A673 (cell line): ENCODE results near the gene TBCEL. TPM values are rescaled to one million over a fixed set of nuclear protein-coding genes. Genes with fewer than 3 reads are reported as not detected.

Source experiments
- BruUV-seq: library from RNA; stranded (reverse); fragments of 400-500 nt; replicated peaks from 2 replicates; lab custom pipeline; 2021; lab: Mats Ljungman, UMichigan
- CTCF ChIA-PET: fragments of 300-600 bp; sonication (Branson Sonifier 250); formaldehyde crosslinking; loops from one replicate; lab custom pipeline; 2022; ENCODE audit warnings: antibody characterized with exemption; lab: Charles Lee
- POLR2A ChIA-PET: fragments of 300-600 bp; sonication (Branson Sonifier 250); formaldehyde crosslinking; loops from one replicate; lab custom pipeline; 2022; ENCODE audit warnings: antibody characterized with exemption; ENCODE audit not compliant: low non-redundant PET; lab: Charles Lee
- DNase-seq: peaks from one replicate; pipeline ENCODE4 v3.0.0-alpha.2; 2015; ENCODE audit warnings: low spot score
- H3K27ac ChIP-seq: fragments of 200-600 bp; sonication (generic); 2 replicates; pipeline ENCODE4 v1.5.1; 2016; ENCODE audit warnings: mixed run types, low read depth, mild to moderate bottlenecking, mixed read lengths, antibody characterized with exemption, low read length; ENCODE audit not compliant: poor library complexity, severe bottlenecking
- H3K27me3 ChIP-seq: fragments of 200-600 bp; sonication (generic); replicated peaks from 2 replicates; pipeline ENCODE4 v1.6.1; 2017; ENCODE audit warnings: mixed run types, low read depth, mild to moderate bottlenecking, mixed read lengths, antibody characterized with exemption, low read length; ENCODE audit not compliant: insufficient read depth, poor library complexity
- H3K36me3 ChIP-seq: fragments of 200-600 bp; sonication (generic); 2 replicates; pipeline ENCODE4 v1.6.1; 2016; ENCODE audit warnings: mixed run types, mild to moderate bottlenecking, mixed read lengths, antibody characterized with exemption, low read length; ENCODE audit not compliant: insufficient read depth, poor library complexity, severe bottlenecking
- H3K4me1 ChIP-seq: fragments of 200-600 bp; sonication (generic); 2 replicates; pipeline ENCODE4 v1.6.1; 2017; ENCODE audit warnings: mixed run types, mild to moderate bottlenecking, mixed read lengths, antibody characterized with exemption, low read length; ENCODE audit not compliant: insufficient read depth, poor library complexity, severe bottlenecking
- H3K4me3 ChIP-seq: fragments of 200-600 bp; sonication (generic); 2 replicates; pipeline ENCODE4 v1.5.1; 2016; ENCODE audit warnings: low read depth, mixed run types, mild to moderate bottlenecking, mixed read lengths, low read length; ENCODE audit not compliant: poor library complexity, severe bottlenecking
- H3K9me3 ChIP-seq: fragments of 200-600 bp; sonication (generic); 2 replicates; pipeline ENCODE4 v1.6.1; 2016; ENCODE audit warnings: mixed run types, low read depth, mild to moderate bottlenecking, mixed read lengths, antibody characterized with exemption, low read length; ENCODE audit not compliant: poor library complexity, severe bottlenecking
- EZH2 ChIP-seq: fragments of 200-600 bp; sonication (generic); IDR thresholded peaks from 2 replicates; pipeline ENCODE4 v1.6.1; 2017; ENCODE audit warnings: borderline replicate concordance, low read depth, mild to moderate bottlenecking, mixed read lengths, antibody characterized with exemption, low read length; ENCODE audit not compliant: poor library complexity, severe bottlenecking
- intact Hi-C: fragments of 100-400 bp; cut with micrococcal nuclease; formaldehyde crosslinking; loops from one replicate; pipeline ENCODE4 v1.10.0; 2022; ENCODE audit not compliant: unreplicated experiment
- total RNA-seq: library from RNA; stranded (reverse); gene quantifications from 2 replicates; pipeline ENCODE4 v1.2.3, GENCODE V29; 2021
- TF ChIP-seq, protein P1 (sequence below): fragments of 300-800, 200-600 bp; sonication (generic); conservative IDR thresholded peaks from 2 replicates; pipeline ENCODE4 v1.5.1; 2017; ENCODE audit warnings: low read depth, mild to moderate bottlenecking, antibody characterized with exemption, low read length, moderate library complexity, mixed read lengths

Gene TBCEL
- total RNA-seq, 1 experiment from 2014 or later: 22.4 TPM

DNA sequence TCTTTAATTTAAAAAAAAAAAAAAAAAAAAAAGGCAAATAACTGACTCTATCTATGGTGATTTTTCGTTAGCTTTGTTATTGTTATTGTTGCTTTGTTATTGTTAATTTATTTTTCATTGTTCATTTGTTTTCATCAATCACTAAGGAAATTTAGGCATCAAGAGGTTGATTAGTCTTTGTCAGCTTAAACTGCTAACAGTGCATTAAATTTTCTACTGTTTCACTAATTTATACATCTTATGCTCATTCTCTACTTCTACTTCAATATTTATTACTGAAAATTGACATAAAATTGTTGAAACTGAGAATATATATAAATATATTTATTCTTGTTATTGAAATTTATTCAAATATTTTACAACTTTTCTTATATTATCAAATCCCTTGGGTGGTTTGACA lies 24.0 kb downstream of the TBCEL start:
- Histone ChIP-seq H3K36me3 (no peaks in the 10 kb centered on the region), H3K27me3 (no peaks in the 10 kb centered on the region), H3K27ac (no peak overlapping the region), H3K4me3 (no peak overlapping the region), H3K4me1 (no peaks in the 10 kb centered on the region), H3K9me3 (no peaks in the 10 kb centered on the region)
- TF ChIP-seq EZH2: no peak
- TF ChIP-seq, protein P1, sequence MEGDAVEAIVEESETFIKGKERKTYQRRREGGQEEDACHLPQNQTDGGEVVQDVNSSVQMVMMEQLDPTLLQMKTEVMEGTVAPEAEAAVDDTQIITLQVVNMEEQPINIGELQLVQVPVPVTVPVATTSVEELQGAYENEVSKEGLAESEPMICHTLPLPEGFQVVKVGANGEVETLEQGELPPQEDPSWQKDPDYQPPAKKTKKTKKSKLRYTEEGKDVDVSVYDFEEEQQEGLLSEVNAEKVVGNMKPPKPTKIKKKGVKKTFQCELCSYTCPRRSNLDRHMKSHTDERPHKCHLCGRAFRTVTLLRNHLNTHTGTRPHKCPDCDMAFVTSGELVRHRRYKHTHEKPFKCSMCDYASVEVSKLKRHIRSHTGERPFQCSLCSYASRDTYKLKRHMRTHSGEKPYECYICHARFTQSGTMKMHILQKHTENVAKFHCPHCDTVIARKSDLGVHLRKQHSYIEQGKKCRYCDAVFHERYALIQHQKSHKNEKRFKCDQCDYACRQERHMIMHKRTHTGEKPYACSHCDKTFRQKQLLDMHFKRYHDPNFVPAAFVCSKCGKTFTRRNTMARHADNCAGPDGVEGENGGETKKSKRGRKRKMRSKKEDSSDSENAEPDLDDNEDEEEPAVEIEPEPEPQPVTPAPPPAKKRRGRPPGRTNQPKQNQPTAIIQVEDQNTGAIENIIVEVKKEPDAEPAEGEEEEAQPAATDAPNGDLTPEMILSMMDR: no peak
- BruUV-seq: no TSS peak
- POLR2A ChIA-PET: no interaction called here
- intact Hi-C loops: no loop called here
- DNase-seq: no peak
- CTCF ChIA-PET: no interaction called here

DNA sequence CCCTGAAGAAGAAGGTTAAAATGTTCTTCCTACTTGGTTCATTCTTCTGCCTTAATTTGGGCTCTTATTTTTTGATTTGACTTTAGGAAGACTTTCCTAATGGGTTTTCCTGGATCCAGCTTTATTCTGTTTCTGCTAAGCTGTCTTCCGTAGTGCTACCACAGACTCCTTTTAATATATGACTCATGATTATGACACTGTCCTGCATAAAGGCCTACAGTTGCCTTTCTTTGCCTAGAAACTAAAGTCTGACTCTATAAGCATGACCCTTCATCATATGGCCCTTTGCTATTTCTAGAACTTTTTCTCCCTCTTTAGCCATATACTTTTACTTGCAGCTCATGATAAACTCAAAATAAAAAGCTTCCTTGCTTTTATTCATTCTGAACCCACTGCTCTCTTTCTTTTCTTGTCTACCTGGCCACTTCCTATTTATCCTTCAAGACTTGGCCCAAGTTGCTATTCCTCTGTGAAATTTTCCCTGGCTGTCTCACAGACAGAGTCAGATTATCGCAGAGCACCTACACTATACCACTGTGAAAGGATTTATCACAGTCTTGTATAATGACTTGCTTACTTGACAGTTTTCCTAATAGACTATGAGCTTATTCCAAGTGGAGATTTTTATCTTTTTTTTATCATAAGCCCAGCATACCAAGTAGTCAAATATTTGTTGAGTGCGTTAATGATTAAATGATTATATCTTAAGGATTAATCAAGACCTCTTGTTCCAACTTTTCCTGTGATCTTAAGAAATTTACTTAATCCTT lies 24.7 kb downstream of the TBCEL start:
- Histone ChIP-seq H3K4me1 (no peaks in the 10 kb centered on the region), H3K36me3 (no peaks in the 10 kb centered on the region), H3K9me3 (no peaks in the 10 kb centered on the region), H3K27me3 (no peaks in the 10 kb centered on the region), H3K27ac (no peak overlapping the region), H3K4me3 (no peak overlapping the region)
- intact Hi-C loops: no loop called here
- ChIA-PET POLR2A (interaction anchor here (0.7 kb wide), 1 partner anchor 311 kb away, joined by 4 read pairs; no protein-coding TSS in a partner anchor), CTCF (no interaction called here)
- DNase-seq: no peak
- BruUV-seq: no TSS peak
- TF ChIP-seq, protein P1: no peak
- no peak for TF ChIP-seq EZH2

DNA sequence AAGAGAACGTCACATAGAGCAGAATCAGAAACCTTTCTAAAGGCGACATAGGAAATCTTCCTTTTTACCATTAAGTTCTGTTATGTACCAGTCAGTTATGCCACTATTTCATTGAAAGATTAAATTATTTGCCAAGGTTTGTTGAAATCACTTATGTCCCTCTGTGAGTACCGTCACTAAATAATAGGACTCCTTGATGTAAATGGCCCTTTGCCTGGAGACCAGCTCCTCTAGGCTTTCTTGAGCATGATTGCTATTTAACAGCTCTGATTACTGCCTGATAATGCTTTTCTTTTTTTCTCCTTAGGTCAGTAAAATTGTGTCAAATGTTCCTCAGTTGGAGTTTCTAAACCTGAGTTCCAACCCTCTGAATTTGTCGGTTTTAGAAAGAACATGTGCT lies 29.3 kb downstream of the TBCEL start:
- no peak for DNase-seq
- Histone ChIP-seq H3K9me3 (no peaks in the 10 kb centered on the region), H3K36me3 (peaks cover 9% of the 10 kb centered on the region), H3K27ac (no peak overlapping the region), H3K4me3 (no peak overlapping the region), H3K4me1 (no peaks in the 10 kb centered on the region), H3K27me3 (no peaks in the 10 kb centered on the region)
- POLR2A ChIA-PET: no interaction called here
- CTCF ChIA-PET: no interaction called here
- no TSS peak for BruUV-seq
- intact Hi-C loops: no loop called here
- TF ChIP-seq, protein P1: no peak
